Measurements from ENCODE around the gene KCNK18.
A peak's percentile ranks its signal among the peaks of the same experiment; 100 is the strongest.

The KCNK18 gene

GRCh38 chr10:117188371-117188770 lies 8.9 kb upstream of the KCNK18 start:
- H3K9me3 Mint-ChIP-seq = peaks cover 7% of the 10 kb centered on the region
- peaks cover 4% of the 10 kb centered on the region for H3K36me3 Mint-ChIP-seq
- H3K4me3 Mint-ChIP-seq = no peak overlapping the region
- no peaks in the 10 kb centered on the region for H3K4me1 Mint-ChIP-seq
- peaks cover 2% of the 10 kb centered on the region for H3K27me3 Mint-ChIP-seq
- H3K27ac Mint-ChIP-seq = no peak overlapping the region

GRCh38 chr10:117189557-117189956 lies 7.7 kb upstream of the KCNK18 start:
- no peak overlapping the region for H3K27ac Mint-ChIP-seq
- H3K4me3 Mint-ChIP-seq = no peak overlapping the region
- peaks cover 4% of the 10 kb centered on the region for H3K36me3 Mint-ChIP-seq
- H3K9me3 Mint-ChIP-seq = peaks cover 7% of the 10 kb centered on the region
- peaks cover 5% of the 10 kb centered on the region for H3K27me3 Mint-ChIP-seq
- H3K4me1 Mint-ChIP-seq = no peaks in the 10 kb centered on the region

GRCh38 chr10:117198088-117198487 lies 799 bp downstream of the KCNK18 start:
- no peak overlapping the region for H3K27ac Mint-ChIP-seq

GRCh38 chr10:117201826-117202225 lies 4.5 kb downstream of the KCNK18 start:
- Mint-ChIP-seq H3K9me3 (no peaks in the 10 kb centered on the region), H3K36me3 (no peaks in the 10 kb centered on the region), H3K4me1 (no peaks in the 10 kb centered on the region), H3K27me3 (peaks cover 3% of the 10 kb centered on the region), H3K27ac (no peak overlapping the region), H3K4me3 (no peak overlapping the region)

More at GRCh38 chr10:117198088-117198487, 799 bp downstream of the KCNK18 start:
- Mint-ChIP-seq H3K36me3 (no peaks in the 10 kb centered on the region), H3K4me1 (no peaks in the 10 kb centered on the region), H3K27me3 (peaks cover 3% of the 10 kb centered on the region), H3K4me3 (no peak overlapping the region), H3K9me3 (no peaks in the 10 kb centered on the region)

DNA sequence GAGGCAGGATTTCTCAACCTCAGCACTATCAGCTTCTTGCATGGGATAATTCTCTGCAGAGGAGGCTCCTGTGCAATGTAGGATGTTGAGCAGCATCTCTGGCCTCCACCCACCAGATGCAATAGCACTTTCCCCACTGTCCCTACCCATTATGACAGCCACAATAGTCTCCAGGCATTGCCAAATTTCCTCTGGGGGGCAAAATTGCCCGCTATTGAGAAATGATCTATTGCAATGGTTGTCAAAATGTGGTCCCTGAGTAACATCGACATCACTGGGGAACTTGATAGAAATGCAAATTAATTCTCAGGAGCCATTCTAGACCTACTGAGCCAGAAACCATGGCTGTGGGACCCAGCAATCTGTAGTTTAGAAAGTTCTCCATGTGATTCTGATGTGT lies 7.0 kb downstream of the KCNK18 start:
- H3K27me3 Mint-ChIP-seq = peaks cover 8% of the 10 kb centered on the region
- no peaks in the 10 kb centered on the region for H3K9me3 Mint-ChIP-seq
- H3K27ac Mint-ChIP-seq = no peak overlapping the region
- H3K36me3 Mint-ChIP-seq = no peaks in the 10 kb centered on the region
- H3K4me3 Mint-ChIP-seq = no peak overlapping the region
- no peaks in the 10 kb centered on the region for H3K4me1 Mint-ChIP-seq

GRCh38 chr10:117212176-117212575 lies 14.9 kb downstream of the KCNK18 start:
- Mint-ChIP-seq H3K27me3 (peaks cover 34% of the 10 kb centered on the region), H3K27ac (no peak overlapping the region), H3K4me3 (no peak overlapping the region)

GRCh38 chr10:117214401-117214800 lies 17.1 kb downstream of the KCNK18 start:
- Mint-ChIP-seq H3K27me3 (peaks cover 36% of the 10 kb centered on the region), H3K9me3 (no peaks in the 10 kb centered on the region), H3K36me3 (no peaks in the 10 kb centered on the region), H3K4me3 (no peak overlapping the region), H3K4me1 (no peaks in the 10 kb centered on the region), H3K27ac (no peak overlapping the region)

More at GRCh38 chr10:117212176-117212575, 14.9 kb downstream of the KCNK18 start:
- no peaks in the 10 kb centered on the region for H3K36me3 Mint-ChIP-seq
- no peaks in the 10 kb centered on the region for H3K9me3 Mint-ChIP-seq
- no peaks in the 10 kb centered on the region for H3K4me1 Mint-ChIP-seq

- no peak overlapping the region for H3K27ac Mint-ChIP-seq
- no peaks in the 10 kb centered on the region for H3K9me3 Mint-ChIP-seq
- H3K27me3 Mint-ChIP-seq = peaks cover 34% of the 10 kb centered on the region
- H3K36me3 Mint-ChIP-seq = no peaks in the 10 kb centered on the region
- no peaks in the 10 kb centered on the region for H3K4me1 Mint-ChIP-seq
- H3K4me3 Mint-ChIP-seq = no peak overlapping the region
Measured at GRCh38 chr10:117215079-117215478, 17.8 kb downstream of the KCNK18 start.

- Mint-ChIP-seq H3K27ac (no peak overlapping the region), H3K4me1 (no peaks in the 10 kb centered on the region), H3K9me3 (no peaks in the 10 kb centered on the region), H3K4me3 (peak overlapping the region; percentile 46), H3K27me3 (peaks cover 28% of the 10 kb centered on the region), H3K36me3 (no peaks in the 10 kb centered on the region)
Measured at GRCh38 chr10:117216028-117216427, 18.7 kb downstream of the KCNK18 start.

DNA sequence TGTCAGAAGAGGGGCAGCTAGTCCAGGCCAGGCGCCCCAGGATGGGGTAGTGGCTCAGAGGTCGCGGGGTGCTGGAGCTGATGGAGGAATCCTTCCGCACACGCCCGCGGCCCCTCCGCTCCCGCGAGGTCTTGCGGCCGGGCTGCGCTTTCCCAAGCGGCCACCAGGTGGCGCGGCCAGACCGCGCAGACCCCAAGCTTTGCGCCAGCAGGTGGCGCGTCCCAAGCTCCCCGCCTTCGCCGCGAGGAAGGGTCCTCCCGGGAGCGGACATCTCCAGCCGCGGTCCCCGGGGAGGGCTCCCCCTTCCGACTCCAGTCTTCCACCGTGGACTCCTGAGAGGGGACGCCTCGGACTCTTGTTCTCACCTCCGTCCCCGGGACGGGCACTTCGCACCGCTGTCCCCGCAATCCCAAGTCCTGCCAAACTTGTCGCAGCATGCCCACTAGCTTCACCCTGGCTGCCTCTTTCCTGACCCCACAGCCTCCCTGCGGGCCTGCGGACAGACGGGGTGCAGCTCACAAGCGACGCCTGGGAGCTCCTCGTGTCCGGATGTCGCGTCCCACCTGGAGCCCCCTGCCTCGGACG lies 19.4 kb downstream of the KCNK18 start:
- H3K27me3 Mint-ChIP-seq = peaks cover 25% of the 10 kb centered on the region
- no peak overlapping the region for H3K27ac Mint-ChIP-seq
- H3K36me3 Mint-ChIP-seq = no peaks in the 10 kb centered on the region
- no peaks in the 10 kb centered on the region for H3K9me3 Mint-ChIP-seq
- no peaks in the 10 kb centered on the region for H3K4me1 Mint-ChIP-seq
- H3K4me3 Mint-ChIP-seq = peak overlapping the region; percentile 80

- no peak overlapping the region for H3K27ac Mint-ChIP-seq
Measured at GRCh38 chr10:117217196-117217761, 20.0 kb downstream of the KCNK18 start.

GRCh38 chr10:117218654-117219053 lies 21.4 kb downstream of the KCNK18 start:
- Mint-ChIP-seq H3K36me3 (no peaks in the 10 kb centered on the region), H3K27ac (no peak overlapping the region), H3K9me3 (no peaks in the 10 kb centered on the region), H3K4me3 (no peak overlapping the region), H3K4me1 (no peaks in the 10 kb centered on the region), H3K27me3 (peaks cover 25% of the 10 kb centered on the region)

More at GRCh38 chr10:117217196-117217761, 20.0 kb downstream of the KCNK18 start:
- no peaks in the 10 kb centered on the region for H3K36me3 Mint-ChIP-seq
- peaks cover 25% of the 10 kb centered on the region for H3K27me3 Mint-ChIP-seq
- peak overlapping the region; percentile 80 for H3K4me3 Mint-ChIP-seq
- no peaks in the 10 kb centered on the region for H3K9me3 Mint-ChIP-seq
- no peaks in the 10 kb centered on the region for H3K4me1 Mint-ChIP-seq

DNA sequence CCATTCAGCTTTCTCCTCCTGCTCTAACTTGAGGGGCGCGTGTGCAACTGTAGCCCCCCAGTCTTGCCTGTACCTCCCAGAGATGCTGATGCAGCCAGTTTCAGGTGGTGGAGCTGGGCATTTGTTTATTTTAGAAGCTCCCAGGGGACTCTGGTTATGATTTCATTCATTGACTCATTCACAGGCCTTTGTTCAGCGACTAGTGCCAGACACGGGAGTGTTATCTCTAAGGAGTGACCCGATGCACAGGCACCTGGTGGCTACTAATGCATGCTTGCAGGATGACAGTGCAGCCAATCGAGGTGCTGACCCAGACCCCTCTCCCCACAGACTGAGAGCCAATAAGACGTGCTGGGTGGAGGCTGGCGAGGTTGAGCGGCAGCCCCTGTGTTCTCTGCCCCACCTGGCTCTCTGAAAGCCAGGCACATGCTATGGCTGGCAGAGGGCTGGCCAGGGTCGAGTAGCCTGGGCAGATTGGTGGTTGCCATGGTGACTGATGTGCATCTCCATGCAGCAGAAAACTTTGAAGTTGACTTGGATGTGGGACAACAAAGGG lies 23.9 kb downstream of the KCNK18 start:
- Mint-ChIP-seq H3K4me1 (no peaks in the 10 kb centered on the region), H3K9me3 (no peaks in the 10 kb centered on the region), H3K36me3 (no peaks in the 10 kb centered on the region), H3K27ac (no peak overlapping the region), H3K4me3 (no peak overlapping the region), H3K27me3 (peaks cover 8% of the 10 kb centered on the region)

DNA sequence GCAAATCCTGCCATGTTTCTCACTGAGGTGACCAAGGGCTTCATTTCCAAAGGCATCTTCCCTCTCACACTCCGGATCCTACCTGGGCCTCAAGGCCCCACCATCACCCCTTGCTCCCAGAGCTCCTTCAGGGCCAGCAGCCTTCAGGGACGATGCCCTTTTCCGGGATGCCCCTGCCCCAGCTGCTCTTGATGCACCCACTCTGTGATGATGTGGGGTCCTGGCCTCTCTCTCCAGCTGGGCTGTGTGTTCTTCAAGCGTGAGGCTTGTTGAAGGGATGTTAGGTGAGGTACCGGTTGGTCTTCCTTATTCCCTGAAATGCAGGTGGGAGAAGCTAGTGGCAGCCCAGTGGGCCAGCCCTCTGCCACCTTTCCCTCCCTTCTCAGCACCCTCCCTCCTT lies 25.3 kb downstream of the KCNK18 start:
- Mint-ChIP-seq H3K4me1 (no peaks in the 10 kb centered on the region), H3K27ac (no peak overlapping the region), H3K4me3 (no peak overlapping the region), H3K36me3 (no peaks in the 10 kb centered on the region), H3K27me3 (peaks cover 7% of the 10 kb centered on the region), H3K9me3 (no peaks in the 10 kb centered on the region)

GRCh38 chr10:117222976-117223692 lies 25.8 kb downstream of the KCNK18 start:
- peaks cover 5% of the 10 kb centered on the region for H3K27me3 Mint-ChIP-seq
- no peaks in the 10 kb centered on the region for H3K4me1 Mint-ChIP-seq

More at GRCh38 chr10:117222976-117223692, 25.8 kb downstream of the KCNK18 start:
- Mint-ChIP-seq H3K27ac (no peak overlapping the region), H3K4me3 (no peak overlapping the region), H3K9me3 (no peaks in the 10 kb centered on the region), H3K36me3 (no peaks in the 10 kb centered on the region)

Data from activated naive CD4-positive, alpha-beta T cell treated with anti-CD3 and anti-CD28 coated beads, Interleukin-2, amount 50 U/mL, for 24 hours (primary cell).